ENCODE results near the gene RANBP17.
A peak's percentile ranks its signal among the peaks of the same experiment; 100 is the strongest.

The RANBP17 gene

DNA sequence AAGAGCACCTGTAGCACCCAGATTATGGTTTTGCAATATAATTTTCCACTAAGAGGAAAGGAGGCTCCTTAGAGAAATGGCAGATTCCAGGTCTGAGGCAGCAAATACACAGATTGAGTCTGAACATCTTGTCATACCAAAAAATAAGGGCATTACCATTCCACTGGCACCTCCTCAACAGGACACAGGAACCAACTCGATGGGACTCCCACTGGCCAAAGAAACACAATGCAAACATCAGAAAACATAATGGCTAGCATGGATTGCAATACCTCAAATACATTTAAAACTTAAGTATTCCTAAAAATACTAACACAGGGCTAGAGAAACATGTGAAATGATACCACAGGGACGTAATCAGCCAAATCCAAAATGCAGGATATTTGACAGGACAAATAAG, 12.4 kb upstream of the RANBP17 start:
- TF ChIP-seq, protein P1, sequence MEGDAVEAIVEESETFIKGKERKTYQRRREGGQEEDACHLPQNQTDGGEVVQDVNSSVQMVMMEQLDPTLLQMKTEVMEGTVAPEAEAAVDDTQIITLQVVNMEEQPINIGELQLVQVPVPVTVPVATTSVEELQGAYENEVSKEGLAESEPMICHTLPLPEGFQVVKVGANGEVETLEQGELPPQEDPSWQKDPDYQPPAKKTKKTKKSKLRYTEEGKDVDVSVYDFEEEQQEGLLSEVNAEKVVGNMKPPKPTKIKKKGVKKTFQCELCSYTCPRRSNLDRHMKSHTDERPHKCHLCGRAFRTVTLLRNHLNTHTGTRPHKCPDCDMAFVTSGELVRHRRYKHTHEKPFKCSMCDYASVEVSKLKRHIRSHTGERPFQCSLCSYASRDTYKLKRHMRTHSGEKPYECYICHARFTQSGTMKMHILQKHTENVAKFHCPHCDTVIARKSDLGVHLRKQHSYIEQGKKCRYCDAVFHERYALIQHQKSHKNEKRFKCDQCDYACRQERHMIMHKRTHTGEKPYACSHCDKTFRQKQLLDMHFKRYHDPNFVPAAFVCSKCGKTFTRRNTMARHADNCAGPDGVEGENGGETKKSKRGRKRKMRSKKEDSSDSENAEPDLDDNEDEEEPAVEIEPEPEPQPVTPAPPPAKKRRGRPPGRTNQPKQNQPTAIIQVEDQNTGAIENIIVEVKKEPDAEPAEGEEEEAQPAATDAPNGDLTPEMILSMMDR (conservative IDR thresholded peaks at IDR 0.05): no peak
- H3K27ac ChIP-seq: no peak overlapping the region

DNA sequence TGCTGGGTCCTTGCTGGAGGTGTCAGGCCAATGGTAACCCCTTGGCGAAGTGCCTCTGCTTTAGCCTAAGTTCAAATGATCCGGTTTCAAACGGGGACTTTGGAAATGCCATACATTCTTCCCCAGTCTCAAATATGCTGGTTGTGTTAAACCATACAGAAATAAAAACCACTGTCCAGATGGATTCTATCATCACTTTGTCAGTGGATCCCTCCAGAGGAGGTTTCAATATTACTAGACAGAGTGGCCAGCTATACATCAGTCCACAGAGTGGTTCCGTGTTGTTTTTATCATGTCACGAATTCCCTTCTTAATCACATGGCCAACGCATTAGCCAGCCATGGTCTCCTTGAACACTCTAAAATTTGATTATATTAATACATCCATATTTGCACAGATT, 7.3 kb upstream of the RANBP17 start:
- TF ChIP-seq, protein P1 (conservative IDR thresholded peaks at IDR 0.05): no peak

DNA sequence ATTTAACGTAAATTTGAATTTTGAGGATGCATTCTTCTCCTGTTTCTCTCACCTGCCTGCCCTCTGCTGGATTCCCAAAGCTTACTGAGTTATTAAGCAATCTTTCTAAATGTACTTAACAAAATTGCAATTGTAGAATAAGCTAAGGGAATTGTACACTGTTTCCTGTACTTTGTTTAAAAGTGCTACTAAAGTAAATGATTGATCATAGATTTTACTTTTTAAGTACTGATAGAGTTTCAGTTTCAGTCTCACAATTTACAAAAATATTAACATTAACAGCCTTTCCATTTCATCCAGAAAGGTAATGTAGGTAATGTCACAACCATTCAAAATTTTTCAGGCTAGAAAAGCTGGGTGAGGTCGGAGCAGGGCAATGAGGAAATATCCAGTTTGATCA, 4.8 kb upstream of the RANBP17 start:
- TF ChIP-seq, protein P1 (conservative IDR thresholded peaks at IDR 0.05): 0 out of 2 replicates have a peak, but pooled peaks have one; percentile 11
- no peak overlapping the region for H3K27ac ChIP-seq

More for the DNA sequence above, 7.3 kb upstream of the RANBP17 start:
- H3K27ac ChIP-seq: no peak overlapping the region

DNA sequence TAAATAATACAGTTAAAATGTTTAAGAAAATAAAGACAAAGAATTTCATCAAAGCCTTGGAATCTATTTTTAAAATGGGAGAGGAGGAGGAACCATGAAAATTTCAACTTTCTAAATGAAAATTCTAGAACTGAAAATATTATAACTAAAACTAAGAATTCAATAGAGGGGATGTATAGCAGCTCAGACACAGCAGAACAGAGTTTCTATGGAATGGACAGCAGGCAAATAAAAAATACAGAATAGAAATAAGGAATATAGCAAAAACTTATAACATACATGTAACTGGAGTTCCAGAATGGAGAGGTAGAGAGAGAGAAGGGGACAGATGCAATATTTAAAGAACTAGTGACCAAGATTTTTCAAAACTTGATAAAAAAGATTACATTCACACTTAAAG, 1.4 kb upstream of the RANBP17 start:
- TF ChIP-seq, protein P1 (conservative IDR thresholded peaks at IDR 0.05): no peak
- no peak overlapping the region for H3K27ac ChIP-seq

DNA sequence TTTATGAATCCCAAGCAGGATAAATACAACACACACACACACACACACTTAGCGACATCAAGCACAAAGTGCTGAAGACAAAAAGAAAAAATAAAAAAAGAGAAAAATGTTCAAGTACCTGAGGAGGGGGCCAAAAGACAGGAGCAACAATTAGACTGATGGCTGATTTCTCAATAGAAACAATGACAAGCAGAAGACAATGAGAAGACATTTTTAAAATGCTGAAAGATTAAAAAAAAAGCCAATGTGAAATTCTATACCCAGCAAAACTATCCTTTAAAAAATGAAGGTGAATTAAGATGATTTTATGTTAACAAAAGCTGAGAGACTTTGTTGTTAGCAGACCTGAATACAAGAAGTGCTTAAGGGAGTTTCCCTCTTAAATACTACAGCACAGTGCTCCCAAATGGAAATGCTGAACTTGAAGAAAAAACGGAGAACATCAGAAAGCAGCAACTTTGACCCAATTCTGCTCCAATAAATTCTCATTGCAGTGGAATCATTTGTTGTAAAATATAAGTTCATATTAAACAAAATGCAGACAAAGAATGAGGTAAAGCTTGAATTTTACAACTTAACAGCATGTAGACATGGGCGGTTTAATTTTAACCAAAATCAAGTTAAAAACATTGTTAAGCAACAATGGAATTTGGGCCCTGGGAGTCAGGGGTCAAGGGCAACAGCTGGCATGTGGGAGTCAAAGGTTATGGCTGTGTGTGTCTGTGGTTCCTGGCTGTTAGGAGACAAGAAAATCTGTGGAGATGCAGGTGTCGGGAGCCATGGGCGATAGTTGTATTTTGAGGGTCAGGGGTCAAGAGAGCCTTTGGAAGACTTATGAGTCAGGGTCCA, 776 bp upstream of the RANBP17 start:
- no peak overlapping the region for H3K27ac ChIP-seq
- TF ChIP-seq, protein P1 (conservative IDR thresholded peaks at IDR 0.05): no peak

DNA sequence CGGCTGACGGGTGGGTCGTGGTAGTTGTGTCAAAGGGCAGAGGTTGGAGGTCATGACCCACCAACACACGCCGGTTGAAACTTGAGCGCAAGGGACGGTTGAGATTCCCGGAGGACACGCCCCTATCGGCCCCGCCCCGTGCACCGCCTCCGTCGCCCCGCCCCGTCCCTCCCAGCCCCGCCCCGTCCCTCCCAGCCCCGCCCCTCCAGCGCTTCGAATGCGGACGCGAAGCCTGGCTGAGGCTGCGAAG, 226 bp upstream of the RANBP17 start:
- peak overlapping the region; percentile 57 for H3K27ac ChIP-seq
- TF ChIP-seq, protein P1 (conservative IDR thresholded peaks at IDR 0.05): no peak

DNA sequence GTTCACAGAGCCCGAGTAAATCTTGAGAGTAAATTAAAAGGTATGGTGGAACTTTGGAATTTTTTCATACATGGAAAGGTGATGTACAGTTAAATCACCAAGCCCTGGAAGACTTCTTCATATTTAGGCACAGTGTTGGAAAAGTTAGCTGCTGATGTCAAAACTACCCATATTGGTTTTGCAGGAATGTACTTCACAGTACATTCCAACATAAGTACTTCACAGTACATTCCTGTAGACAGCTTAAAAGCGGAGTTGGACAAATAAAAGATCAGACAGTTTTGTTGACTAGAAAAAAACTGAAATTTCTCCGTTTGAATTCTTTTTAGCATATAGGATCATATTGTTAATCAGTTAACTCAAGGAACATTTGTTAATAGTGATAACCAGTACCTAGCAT, 1.8 kb downstream of the RANBP17 start:
- no peak overlapping the region for H3K27ac ChIP-seq
- TF ChIP-seq, protein P1 (conservative IDR thresholded peaks at IDR 0.05): no peak
